ENCODE measurements around the gene SDK1. TPM values are rescaled to one million over a fixed set of nuclear protein-coding genes. Genes with fewer than 3 reads are reported as not detected.

SDK1 gene
- total RNA-seq, 1 donor = 0.27 TPM

GRCh38 chr7:4033996-4034395 is 732.9 kb downstream of the SDK1 start:
- H3K4me3 ChIP-seq (ENCODE audit: low read depth, low read length) = no peak overlapping the region
- TF ChIP-seq, protein P1, sequence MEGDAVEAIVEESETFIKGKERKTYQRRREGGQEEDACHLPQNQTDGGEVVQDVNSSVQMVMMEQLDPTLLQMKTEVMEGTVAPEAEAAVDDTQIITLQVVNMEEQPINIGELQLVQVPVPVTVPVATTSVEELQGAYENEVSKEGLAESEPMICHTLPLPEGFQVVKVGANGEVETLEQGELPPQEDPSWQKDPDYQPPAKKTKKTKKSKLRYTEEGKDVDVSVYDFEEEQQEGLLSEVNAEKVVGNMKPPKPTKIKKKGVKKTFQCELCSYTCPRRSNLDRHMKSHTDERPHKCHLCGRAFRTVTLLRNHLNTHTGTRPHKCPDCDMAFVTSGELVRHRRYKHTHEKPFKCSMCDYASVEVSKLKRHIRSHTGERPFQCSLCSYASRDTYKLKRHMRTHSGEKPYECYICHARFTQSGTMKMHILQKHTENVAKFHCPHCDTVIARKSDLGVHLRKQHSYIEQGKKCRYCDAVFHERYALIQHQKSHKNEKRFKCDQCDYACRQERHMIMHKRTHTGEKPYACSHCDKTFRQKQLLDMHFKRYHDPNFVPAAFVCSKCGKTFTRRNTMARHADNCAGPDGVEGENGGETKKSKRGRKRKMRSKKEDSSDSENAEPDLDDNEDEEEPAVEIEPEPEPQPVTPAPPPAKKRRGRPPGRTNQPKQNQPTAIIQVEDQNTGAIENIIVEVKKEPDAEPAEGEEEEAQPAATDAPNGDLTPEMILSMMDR (IDR thresholded peaks at IDR 0.05; ENCODE audit: insufficient read depth, low read length) = no peak
- no peak for DNase-seq (ENCODE audit: low read depth)

DNA sequence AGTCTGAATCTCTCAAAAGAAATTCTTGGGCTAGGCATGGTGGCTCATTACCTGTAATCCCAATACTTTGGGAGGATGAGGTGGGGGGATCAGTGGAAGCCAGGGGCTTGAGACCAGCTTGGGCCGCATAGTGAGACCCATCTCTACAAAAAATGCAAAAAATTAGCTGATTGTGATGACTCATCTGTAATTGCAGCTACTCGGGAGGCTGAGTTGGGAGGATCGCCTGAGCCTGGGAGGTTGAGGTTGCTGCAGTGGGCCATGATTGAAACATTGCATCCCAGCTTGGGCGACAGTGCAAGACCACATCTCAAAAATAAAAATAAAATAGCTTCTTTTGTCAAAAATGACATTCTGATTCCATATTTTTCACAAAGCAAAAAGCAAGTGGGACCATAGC is 736.3 kb downstream of the SDK1 start:
- no peak for DNase-seq (ENCODE audit: low read depth)
- no peak overlapping the region for H3K4me3 ChIP-seq (ENCODE audit: low read depth, low read length)
- TF ChIP-seq, protein P1 (IDR thresholded peaks at IDR 0.05; ENCODE audit: insufficient read depth, low read length) = no peak

- H3K4me3 ChIP-seq (ENCODE audit: low read depth, low read length) = no peak overlapping the region
- DNase-seq (ENCODE audit: low read depth) = no peak
- TF ChIP-seq, protein P1 (IDR thresholded peaks at IDR 0.05; ENCODE audit: insufficient read depth, low read length) = no peak
Measured at GRCh38 chr7:4037877-4038276, 736.8 kb downstream of the SDK1 start.

GRCh38 chr7:4040109-4040928 is 739.3 kb downstream of the SDK1 start:
- TF ChIP-seq, protein P1 (IDR thresholded peaks at IDR 0.05; ENCODE audit: insufficient read depth, low read length) = no peak
- no peak for DNase-seq (ENCODE audit: low read depth)
- no peak overlapping the region for H3K4me3 ChIP-seq (ENCODE audit: low read depth, low read length)

- no peak overlapping the region for H3K4me3 ChIP-seq (ENCODE audit: low read depth, low read length)
- DNase-seq (ENCODE audit: low read depth) = no peak
- TF ChIP-seq, protein P1 (IDR thresholded peaks at IDR 0.05; ENCODE audit: insufficient read depth, low read length) = no peak
Measured at GRCh38 chr7:4042402-4043045, 741.5 kb downstream of the SDK1 start.

DNA sequence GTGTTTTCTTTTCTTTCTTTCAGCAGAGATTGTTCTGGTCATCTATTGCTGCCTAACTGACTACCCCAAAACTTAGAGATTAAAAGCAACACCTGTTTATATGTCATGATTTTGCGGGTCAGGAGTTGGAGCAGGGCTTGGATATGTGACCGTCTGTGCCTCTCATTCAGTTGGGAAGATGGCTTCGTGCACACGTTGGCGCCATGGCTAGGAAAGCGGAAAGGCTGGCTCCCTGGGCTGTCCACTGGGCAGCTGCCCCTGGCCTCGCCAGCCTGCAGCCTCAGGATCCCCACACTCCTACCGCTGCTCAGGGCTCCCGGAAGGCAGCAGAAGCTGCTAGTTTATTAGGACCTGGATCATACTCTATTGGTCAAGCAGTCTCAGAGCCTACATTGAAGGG is 742.9 kb downstream of the SDK1 start:
- no peak for DNase-seq (ENCODE audit: low read depth)
- TF ChIP-seq, protein P1 (IDR thresholded peaks at IDR 0.05; ENCODE audit: insufficient read depth, low read length) = no peak
- H3K4me3 ChIP-seq (ENCODE audit: low read depth, low read length) = no peak overlapping the region

Data from fibroblast of the aortic adventitia (primary cell).